Astrocyte (in vitro differentiated cells and primary cell): ENCODE data around the gene CPED1.
"Not testable (repeated sequence)": the region's sequence is repeated elsewhere in the genome, so short reads cannot be mapped to it uniquely, and the experiment has no call there.

Experiments
- EZH2 ChIP-seq: IDR thresholded peaks from 2 replicates; pipeline ENCODE4 v1.6.1; 2012; ENCODE audit warnings: mild to moderate bottlenecking, low read length, inconsistent platforms; ENCODE audit not compliant: insufficient read depth
- TF ChIP-seq, protein P1 (sequence below): IDR thresholded peaks from 2 replicates; pipeline ENCODE4 v1.5.1; 2011; ENCODE audit warnings: low read depth, mild to moderate bottlenecking, inconsistent platforms, low read length, moderate library complexity; ENCODE audit not compliant: insufficient read depth

DNA sequence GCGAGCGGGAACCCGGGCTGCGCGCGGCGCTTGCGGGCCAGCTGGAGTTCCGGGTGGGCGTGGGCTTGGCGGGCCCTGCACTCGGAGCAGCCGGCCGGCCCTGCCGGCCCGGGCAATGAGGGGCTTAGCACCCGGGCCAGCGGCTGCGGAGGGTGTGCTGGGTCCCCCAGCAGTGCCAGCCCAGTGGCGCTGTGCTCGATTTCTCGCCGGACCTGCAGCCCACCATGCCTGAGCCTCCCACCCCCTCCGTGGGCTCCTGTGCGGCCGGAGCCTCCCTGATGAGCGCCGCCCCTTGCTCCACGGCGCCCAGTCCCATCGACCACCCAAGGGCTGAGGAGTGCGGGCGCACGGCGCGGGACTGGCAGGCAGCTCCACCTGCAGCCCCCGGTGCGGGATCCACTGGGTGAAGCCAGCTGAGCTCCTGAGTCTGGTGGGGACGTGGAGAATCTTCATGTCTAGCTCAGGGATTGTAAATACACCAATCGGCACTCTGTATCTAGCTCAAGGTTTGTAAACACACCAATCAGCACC is 71.5 kb downstream of the CPED1 start:
- TF ChIP-seq, protein P1, sequence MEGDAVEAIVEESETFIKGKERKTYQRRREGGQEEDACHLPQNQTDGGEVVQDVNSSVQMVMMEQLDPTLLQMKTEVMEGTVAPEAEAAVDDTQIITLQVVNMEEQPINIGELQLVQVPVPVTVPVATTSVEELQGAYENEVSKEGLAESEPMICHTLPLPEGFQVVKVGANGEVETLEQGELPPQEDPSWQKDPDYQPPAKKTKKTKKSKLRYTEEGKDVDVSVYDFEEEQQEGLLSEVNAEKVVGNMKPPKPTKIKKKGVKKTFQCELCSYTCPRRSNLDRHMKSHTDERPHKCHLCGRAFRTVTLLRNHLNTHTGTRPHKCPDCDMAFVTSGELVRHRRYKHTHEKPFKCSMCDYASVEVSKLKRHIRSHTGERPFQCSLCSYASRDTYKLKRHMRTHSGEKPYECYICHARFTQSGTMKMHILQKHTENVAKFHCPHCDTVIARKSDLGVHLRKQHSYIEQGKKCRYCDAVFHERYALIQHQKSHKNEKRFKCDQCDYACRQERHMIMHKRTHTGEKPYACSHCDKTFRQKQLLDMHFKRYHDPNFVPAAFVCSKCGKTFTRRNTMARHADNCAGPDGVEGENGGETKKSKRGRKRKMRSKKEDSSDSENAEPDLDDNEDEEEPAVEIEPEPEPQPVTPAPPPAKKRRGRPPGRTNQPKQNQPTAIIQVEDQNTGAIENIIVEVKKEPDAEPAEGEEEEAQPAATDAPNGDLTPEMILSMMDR: not testable (repeated sequence)
- not testable (repeated sequence) for TF ChIP-seq EZH2
